Stimulated activated CD8-positive, alpha-beta memory T cell treated with anti-CD3 and anti-CD28 coated beads, Interleukin-7, amount 100 ng/mL, for 4 hours (primary cell): Measurements from ENCODE around the gene FBXL20.
"Not testable (repeated sequence)": the region's sequence is repeated elsewhere in the genome, so short reads cannot be mapped to it uniquely, and the experiment has no call there.

Experiments
- DNase-seq, 2 donors: peaks; one replicate each; pipeline ENCODE4 v3.0.0-alpha.2; 2020; ENCODE audit warnings: low read depth in 2 of 2

FBXL20 gene

DNA sequence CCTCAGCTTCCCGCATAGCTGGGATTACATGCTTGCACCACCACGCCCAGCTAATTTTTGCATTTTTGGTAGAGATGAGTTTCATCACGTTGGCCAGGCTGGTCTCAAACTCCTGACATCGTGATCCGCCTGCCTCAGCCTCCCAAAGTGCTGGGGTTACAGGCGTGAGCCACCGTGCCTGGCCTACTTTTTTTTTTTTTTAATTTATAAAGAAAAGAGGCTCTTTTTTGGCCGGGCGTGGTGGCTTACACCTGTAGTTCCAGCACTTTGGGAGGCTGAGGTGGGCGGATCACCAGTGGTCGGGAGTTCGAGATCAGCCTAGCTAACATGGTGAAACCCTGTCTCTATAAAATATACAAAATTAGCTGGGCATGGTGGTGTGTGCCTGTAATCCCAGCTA, 151.3 kb downstream of the FBXL20 start:
- not testable (repeated sequence) for DNase-seq

- DNase-seq: no peak
These were observed 155.2 kb downstream of the FBXL20 start for GRCh38 chr17:39246274-39246673.

GRCh38 chr17:39244600-39245570, 156.5 kb downstream of the FBXL20 start:
- peak; percentile 67 to 82 for DNase-seq

DNA sequence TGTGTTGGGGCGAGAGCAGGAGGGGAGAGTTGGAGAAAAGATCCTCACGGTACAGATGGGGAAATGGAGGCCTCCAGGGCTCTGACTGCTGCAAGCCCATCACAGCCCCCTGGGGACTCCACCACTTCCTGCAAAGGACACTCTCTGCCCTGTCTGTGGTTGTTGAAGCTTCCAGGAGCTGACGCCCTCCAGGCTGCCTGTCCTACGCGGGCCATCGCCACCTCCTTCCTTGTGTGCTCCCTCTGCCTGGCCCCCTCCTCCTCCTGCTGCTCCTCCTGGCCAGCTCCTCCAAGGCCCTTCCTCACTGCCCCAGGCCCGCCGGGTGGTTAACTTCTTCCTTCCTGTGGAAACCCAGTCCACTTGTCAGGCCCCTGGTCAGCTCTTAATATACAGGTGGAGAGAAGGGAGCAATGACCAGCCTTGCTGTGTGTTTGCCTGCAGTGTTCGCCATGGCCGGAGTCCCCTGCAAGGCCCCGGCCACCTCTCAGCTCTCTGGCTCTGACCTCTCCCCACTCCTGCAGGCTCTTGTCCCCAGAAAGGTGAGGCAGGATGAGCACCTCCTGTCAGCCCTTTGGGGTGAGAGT, 157.3 kb downstream of the FBXL20 start:
- no peak for DNase-seq

- no peak for DNase-seq
These were observed 158.3 kb downstream of the FBXL20 start for GRCh38 chr17:39243155-39243554.

DNA sequence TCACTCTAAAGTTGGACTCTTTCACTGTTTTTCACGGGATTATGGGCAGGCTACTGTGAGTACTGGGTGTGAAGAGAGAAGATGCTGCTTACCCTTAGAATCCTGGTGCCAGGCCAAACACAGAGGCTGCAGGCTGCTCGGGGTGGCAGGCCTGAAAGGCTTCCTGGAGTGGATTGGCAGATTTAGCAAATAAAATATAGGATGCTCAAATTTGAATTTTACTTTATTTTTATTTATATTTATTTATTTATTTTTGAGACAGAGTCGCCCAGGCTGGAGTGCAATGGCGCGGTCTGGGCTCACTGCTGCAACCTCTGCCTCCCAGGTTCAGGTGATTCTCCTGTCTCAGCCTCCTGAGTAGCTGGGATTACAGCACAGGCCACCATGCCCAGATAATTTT, 160.8 kb downstream of the FBXL20 start:
- DNase-seq: no peak

DNA sequence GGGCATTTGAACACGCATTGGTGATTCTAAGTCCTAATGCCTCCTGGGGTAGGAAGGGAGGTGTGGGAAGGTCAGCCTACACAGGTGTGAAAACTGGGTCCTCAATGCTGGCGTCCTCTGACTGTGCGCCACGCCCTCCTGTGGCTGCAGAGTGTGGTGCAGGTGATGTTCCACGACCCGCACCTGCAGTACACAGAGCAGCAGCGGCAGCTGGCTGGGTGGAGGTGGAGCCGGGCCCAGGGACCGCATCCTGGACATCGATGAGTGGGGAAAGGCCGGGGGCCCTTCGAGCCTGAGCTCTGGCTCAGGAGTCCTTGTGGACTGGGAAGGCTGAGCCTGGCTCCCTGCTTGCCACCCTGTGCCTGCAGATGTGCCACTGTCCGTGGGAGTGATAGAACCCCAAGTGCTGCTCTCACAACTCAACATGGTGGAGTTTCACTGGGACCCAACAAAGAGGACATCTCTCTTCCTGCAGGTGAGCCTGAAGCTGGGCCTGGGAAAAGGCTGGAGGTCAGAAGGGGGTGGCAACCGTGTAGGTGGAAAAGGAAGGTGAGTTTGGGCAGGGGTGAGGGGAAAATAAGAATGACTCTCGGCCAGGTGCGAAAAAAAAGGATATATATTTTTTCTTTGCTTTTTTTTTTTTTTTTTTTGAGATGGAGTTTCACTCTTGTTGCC, 161.6 kb downstream of the FBXL20 start:
- peak; percentile 40 to 43 for DNase-seq

DNA sequence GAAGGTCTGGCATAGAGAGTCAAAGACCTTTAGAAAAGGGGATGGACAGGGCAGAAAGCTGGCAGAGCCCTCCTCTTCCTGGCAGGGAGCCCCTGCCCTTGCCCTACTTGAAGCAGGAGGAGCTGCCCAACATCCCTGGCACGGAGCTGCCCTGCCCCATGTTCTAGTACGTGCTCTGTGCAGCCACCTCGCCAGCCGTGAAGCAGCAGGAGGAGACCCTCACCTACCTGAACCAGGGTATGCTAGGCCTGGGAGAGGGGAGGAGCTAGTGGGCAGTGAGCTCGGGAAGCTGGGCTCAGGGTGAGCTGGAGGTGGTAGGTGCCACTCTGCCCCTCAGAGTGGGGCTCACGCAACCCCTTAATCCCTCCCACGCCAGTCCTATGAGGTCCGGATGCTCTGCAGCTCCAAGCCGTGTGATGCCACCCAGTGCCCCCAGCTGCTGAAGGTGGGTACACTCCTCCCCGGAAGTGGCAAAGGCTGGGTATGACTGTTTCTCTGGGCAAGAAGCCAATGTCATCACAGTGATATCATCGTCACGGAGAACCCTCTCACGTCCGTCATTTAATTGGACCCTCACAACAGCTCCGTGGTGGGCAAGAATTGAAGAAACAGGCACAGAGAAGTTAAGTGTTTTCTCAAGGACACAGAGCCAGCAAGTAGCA, 163.0 kb downstream of the FBXL20 start:
- DNase-seq: peak; percentile 74 to 79

DNA sequence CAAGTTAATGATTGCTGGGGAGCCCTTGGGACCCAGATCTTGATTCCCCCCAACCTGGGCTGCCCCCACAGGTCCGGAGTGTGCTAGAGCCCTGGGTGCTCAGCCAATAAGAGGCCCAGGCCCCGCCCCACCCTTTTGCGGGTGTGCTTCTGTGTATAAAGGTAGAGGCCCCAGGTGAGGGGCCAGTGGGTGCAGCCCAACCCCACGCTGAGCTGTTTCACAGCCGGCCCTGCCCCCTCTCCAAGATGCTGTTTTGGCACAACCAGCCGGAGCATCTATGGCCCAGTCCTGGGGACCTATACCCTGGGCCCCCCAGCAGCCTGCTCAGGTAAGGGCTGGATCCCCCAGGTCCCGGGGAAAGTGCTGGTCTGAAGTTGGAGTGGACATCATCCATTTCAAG, 163.8 kb downstream of the FBXL20 start:
- no peak for DNase-seq

- DNase-seq: no peak
These were observed 164.4 kb downstream of the FBXL20 start for GRCh38 chr17:39236981-39237441.

DNA sequence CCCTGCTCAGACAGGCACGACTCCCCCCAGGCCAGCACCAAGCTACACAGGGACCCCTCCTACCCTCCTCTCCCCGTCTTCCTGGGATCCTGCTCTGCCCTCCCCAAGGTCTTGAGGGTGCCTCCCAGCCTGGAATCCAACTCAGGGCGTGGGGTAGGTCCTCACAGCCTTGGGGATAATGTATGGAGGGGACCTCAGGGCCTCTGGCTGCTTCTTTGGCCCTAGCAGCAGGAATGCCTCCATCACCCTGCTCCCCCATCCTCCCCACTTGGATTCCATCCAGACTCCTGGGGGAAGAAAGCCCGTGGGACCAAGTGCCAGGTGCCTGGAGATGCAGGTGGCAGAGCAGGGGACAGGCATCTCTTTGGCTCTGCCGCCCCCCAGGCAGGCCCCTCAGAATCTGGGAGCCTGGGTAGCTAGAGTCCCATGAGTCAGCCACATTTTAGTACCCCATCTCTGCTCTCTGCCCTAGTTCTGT, 164.9 kb downstream of the FBXL20 start:
- no peak for DNase-seq

DNA sequence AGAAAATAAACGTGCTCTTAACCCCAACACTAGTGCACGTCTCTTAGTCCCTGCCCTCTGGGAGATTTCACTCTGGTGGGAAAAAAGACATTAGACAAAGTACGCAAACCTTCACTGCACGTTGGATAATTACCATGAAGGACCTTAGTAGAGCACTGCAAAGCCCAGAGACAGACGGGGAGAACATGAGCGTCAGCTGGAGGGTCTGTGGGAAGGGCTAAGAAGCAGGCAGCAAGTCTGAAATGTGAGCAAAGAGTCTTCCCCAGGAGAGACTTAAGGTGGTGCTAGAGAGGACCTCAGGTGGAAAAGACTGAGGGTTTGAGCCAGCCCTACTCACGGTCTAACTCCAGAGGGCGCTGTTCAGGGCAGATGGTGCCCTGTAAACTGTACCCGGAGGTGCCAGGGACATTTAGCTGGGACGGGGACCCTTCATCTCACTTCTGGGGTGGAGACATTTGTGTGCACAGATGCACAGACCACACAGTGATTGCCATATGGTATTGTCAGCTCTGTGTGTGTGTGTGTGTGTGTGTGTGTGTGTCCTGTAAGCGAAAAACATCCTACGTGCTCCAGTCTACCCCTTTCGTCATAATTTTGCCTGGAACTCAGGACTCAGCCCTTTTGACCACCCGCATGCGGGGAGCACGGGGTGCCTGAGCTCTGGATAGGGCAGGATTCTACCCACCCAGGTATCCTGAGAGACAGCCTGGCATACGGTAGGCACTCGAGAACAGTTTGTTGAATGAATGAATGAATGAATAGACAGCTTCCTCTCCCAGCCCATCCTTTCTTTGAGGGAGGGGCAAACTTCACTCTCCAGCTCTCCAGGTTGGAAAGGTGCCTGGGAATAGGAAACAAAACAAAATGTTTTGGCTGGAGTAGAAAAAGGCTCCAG, 165.6 kb downstream of the FBXL20 start:
- no peak for DNase-seq

- peak; percentile 33 to 48 for DNase-seq
These were observed 169.6 kb downstream of the FBXL20 start for GRCh38 chr17:39231591-39232551.

GRCh38 chr17:39231091-39231561, 170.3 kb downstream of the FBXL20 start:
- no peak for DNase-seq

DNA sequence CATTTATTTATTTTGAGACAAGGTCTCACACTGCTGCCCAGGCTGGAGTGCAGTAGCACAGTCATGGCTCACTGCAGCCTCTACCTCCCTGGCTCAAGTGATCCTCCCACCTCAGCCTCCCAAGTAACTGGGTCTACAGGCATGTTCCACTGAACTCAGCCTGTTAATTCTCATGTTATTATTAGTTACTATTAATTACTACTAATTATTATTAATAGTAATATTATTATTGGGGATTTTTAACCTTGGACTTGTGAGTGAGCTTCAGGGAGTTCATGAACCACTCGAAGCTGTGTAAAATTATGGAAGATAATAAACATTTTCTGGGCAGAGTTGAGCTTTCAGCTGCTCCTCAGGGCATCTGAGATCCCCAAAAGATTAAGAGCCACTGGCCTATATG, 171.1 kb downstream of the FBXL20 start:
- no peak for DNase-seq

DNA sequence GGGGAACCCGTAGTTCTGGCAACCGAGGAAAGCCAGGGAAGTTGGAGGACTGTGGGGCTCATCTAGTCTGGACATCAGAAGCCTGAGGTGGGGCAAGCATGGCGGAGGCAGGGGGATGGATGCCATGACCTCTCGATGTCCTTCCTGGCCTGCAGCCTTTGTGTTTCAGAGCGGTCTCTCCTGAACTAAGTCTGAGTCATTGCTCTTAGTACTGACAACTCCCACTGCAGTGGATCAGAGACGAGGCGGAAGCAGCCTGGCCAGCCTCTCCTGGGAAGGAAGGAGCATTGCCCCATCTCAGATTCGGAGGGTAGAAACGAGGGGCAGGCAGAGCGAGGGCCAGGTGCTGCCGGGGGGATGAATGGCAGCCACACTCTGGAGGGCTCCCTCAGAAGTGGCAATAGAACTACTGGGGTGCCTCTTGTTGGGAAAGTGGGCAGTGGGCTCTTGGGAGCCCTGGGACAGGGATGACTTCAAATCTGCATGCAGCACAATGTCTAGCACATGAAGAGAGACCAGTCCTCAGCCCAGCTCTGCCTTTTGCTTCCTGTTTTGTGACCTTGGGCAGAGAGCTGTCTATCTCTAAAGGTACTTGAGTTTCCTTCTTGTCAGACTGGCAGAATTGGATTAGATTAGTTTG, 172.0 kb downstream of the FBXL20 start:
- no peak for DNase-seq

GRCh38 chr17:39227364-39227919, 174.0 kb downstream of the FBXL20 start:
- DNase-seq: no peak

DNA sequence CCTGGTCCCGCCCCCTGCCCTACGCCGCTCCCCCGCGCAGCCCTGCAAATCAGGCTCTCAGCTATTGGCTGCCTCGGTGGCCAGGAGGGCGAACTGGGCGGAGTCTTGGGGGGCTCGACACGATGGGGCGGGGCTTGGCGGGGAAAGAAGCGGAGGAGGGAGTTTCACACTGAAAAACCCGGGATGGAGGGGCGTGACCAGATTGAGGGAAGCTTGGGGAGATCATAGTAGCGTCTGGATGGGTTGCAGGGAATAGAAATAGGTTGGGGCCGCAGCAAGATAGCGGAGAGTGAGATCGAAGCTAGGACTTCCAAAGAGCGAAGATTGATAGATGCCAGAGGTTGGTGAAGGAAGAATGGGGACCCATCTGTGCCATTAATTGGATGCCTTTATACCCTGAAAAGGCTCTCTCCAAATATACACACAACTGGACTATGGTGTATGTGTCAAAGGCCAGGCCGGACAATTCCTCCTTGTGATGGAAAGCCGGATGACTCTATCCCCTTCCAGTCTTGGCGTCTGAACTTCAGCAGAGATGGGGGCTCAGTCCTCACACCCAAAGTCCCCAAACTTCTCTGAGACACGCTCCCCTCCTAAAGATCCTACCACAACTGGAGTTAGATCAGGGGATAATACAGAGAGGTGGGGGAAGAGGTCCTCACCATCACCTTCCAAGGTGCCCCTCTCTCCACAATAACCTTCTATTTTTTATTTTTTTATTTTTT, 175.3 kb downstream of the FBXL20 start:
- DNase-seq: peak; percentile 23 to 63
